Mucosa of rectum (tissue), 2 donors: ENCODE data around the gene CYP2F1.
A peak's percentile ranks its signal among the peaks of the same experiment; 100 is the strongest.

Source experiments
- H3K27ac ChIP-seq, 2 donors: one replicate each; pipeline ENCODE4 v1.7.0; 2013; ENCODE audit warnings: inconsistent platforms in 2 of 2, low read depth in 2 of 2, low read length in 2 of 2
- H3K27me3 ChIP-seq, 2 donors: one replicate each; pipeline ENCODE4 v1.7.0; 2013; ENCODE audit warnings: low read length in 2 of 2; ENCODE audit not compliant: control insufficient read depth in 2 of 2, insufficient read depth in 2 of 2
- H3K36me3 ChIP-seq, 2 donors: one replicate each; pipeline ENCODE4 v1.7.0; 2013; ENCODE audit warnings: low read length in 2 of 2; ENCODE audit not compliant: control insufficient read depth in 2 of 2, insufficient read depth in 2 of 2
- H3K4me1 ChIP-seq, 2 donors: one replicate each; pipeline ENCODE4 v1.7.0; 2013; ENCODE audit warnings: low read length in 2 of 2, mild to moderate bottlenecking in 1 of 2; ENCODE audit not compliant: control insufficient read depth in 2 of 2, insufficient read depth in 2 of 2
- H3K4me3 ChIP-seq, 2 donors: one replicate each; pipeline ENCODE4 v1.7.0; 2013; ENCODE audit warnings: low read length in 2 of 2
- H3K9ac ChIP-seq, 2 donors: one replicate each; pipeline ENCODE4 v1.7.0; 2013; ENCODE audit warnings: low read length in 2 of 2, low read depth in 1 of 2, mild to moderate bottlenecking in 1 of 2
- H3K9me3 ChIP-seq, 2 donors: one replicate each; pipeline ENCODE4 v1.7.0; 2013; ENCODE audit warnings: low read length in 2 of 2; ENCODE audit not compliant: control insufficient read depth in 2 of 2
- donor health status: healthy.
- donor health status: Normal muscosa, but diverticular disease.

Gene CYP2F1

GRCh38 chr19:41175801-41176777, 61.9 kb downstream of the CYP2F1 start:
- Histone ChIP-seq H3K9me3 (no peaks in the 10 kb centered on the region), H3K27me3 (no peaks in the 10 kb centered on the region), H3K36me3 (no peaks in the 10 kb centered on the region), H3K9ac (peak overlapping the region; percentile 17 to 19), H3K4me1 (peaks cover 19 to 25% of the 10 kb centered on the region in 2 donors), H3K4me3 (peak overlapping the region; percentile 37 to 66), H3K27ac (peak overlapping the region; percentile 76 to 87)
